CD4-positive, alpha-beta memory T cell (primary cell): ENCODE data around the gene TACC2. TPM values are rescaled to one million over a fixed set of nuclear protein-coding genes. Genes with fewer than 3 reads are reported as not detected.

Experiments
- CTCF ChIA-PET: fragments of 350-600 bp; sonication (Branson Sonifier 250); formaldehyde crosslinking; loops from one replicate; lab custom pipeline; 2021; ENCODE audit warnings: inconsistent platforms; ENCODE audit not compliant: partially characterized antibody; lab: Charles Lee
- POLR2A ChIA-PET: fragments of 350-600 bp; sonication (Branson Sonifier 250); formaldehyde crosslinking; loops from one replicate; lab custom pipeline; 2021; ENCODE audit not compliant: partially characterized antibody; lab: Charles Lee
- DNase-seq, 5 donors: peaks; one replicate each; pipeline versions ENCODE4 v3.0.0 to v3.0.0-alpha.2; 2020 to 2022; ENCODE audit warnings: mixed read lengths in 1 of 5
- H3K27ac ChIP-seq: one replicate; pipeline ENCODE4 v1.7.0; 2013; ENCODE audit warnings: low read depth, low read length
- H3K27me3 ChIP-seq: 2 replicates; pipeline ENCODE4 v1.7.0; 2013; ENCODE audit warnings: mild to moderate bottlenecking, low read length, moderate library complexity; ENCODE audit not compliant: insufficient read depth
- H3K36me3 ChIP-seq: 2 replicates; pipeline ENCODE4 v1.7.0; 2013; ENCODE audit warnings: mild to moderate bottlenecking, low read length, moderate library complexity; ENCODE audit not compliant: insufficient read depth
- H3K4me1 ChIP-seq: 2 replicates; pipeline ENCODE4 v1.7.0; 2013; ENCODE audit warnings: mild to moderate bottlenecking, low read length, moderate library complexity; ENCODE audit not compliant: insufficient read depth
- H3K4me3 ChIP-seq, 2 donors: one replicate each; pipeline ENCODE4 v1.7.0; 2013; ENCODE audit warnings: low read length in 2 of 2, mild to moderate bottlenecking in 1 of 2
- H3K9me3 ChIP-seq, 2 donors: one replicate each; pipeline ENCODE4 v1.7.0; 2013; ENCODE audit warnings: low read length in 2 of 2, control low read depth in 1 of 2; ENCODE audit not compliant: control insufficient read depth in 1 of 2
- H3K27ac Mint-ChIP-seq, 7 donors: one replicate each; pipeline ENCODE4 v1.8.0; 2020 to 2021; ENCODE audit warnings: mixed read lengths in 7 of 7, mild to moderate bottlenecking in 6 of 7, inconsistent platforms in 3 of 7, moderate library complexity in 3 of 7
- H3K27me3 Mint-ChIP-seq, 2 donors: one replicate each; pipeline ENCODE4 v1.8.0; 2020 to 2021; ENCODE audit warnings: mixed read lengths in 2 of 2
- H3K36me3 Mint-ChIP-seq, 2 donors: one replicate each; pipeline ENCODE4 v1.8.0; 2020 to 2021; ENCODE audit warnings: mixed read lengths in 2 of 2, inconsistent platforms in 1 of 2, mild to moderate bottlenecking in 1 of 2
- H3K4me1 Mint-ChIP-seq, 4 donors: one replicate each; pipeline ENCODE4 v1.8.0; 2020 to 2021; ENCODE audit warnings: mixed read lengths in 4 of 4, mild to moderate bottlenecking in 1 of 4
- H3K4me3 Mint-ChIP-seq, 8 donors: one replicate each; pipeline ENCODE4 v1.8.0; 2020 to 2021; ENCODE audit warnings: mixed read lengths in 8 of 8, mild to moderate bottlenecking in 7 of 8, moderate library complexity in 6 of 8, inconsistent platforms in 3 of 8
- H3K9me3 Mint-ChIP-seq, 8 donors: one replicate each; pipeline ENCODE4 v1.8.0; 2020 to 2021; ENCODE audit warnings: mixed read lengths in 8 of 8, mild to moderate bottlenecking in 5 of 8, inconsistent platforms in 3 of 8, moderate library complexity in 1 of 8
- intact Hi-C: fragments of 100-400 bp; cut with micrococcal nuclease; formaldehyde crosslinking; loops from one replicate; pipeline ENCODE4 v1.15.1; 2023
- polyA plus RNA-seq, 2 donors: library from polyadenylated mRNA; unstranded; fragments of 300-500 nt; fragmentation: Illumina TruSeq; gene quantifications; one replicate each; pipeline ENCODE4 v1.2.3, GENCODE V29; 2021
- total RNA-seq, 2 experiments: library from RNA; stranded (reverse); gene quantifications; one replicate each; pipeline ENCODE4 v1.2.3, GENCODE V29; 2021

The TACC2 gene
- total and polyA plus RNA-seq, 4 experiments from 2014 or later = not detected

GRCh38 chr10:122190176-122190943, 201.4 kb downstream of the TACC2 start:
- H3K27me3 ChIP-seq = no peaks in the 10 kb centered on the region
- no peaks in the 10 kb centered on the region for H3K4me1 ChIP-seq
- no peak overlapping the region for H3K4me3 ChIP-seq
- Mint-ChIP-seq H3K27me3 (peaks cover 3 to 10% of the 10 kb centered on the region in 2 donors), H3K4me3 (no peak overlapping the region), H3K36me3 (no peaks in the 10 kb centered on the region), H3K27ac (no peak overlapping the region), H3K4me1 (no peaks in the 10 kb centered on the region), H3K9me3 (no peaks in the 10 kb centered on the region)
- H3K27ac ChIP-seq = no peak overlapping the region
- H3K36me3 ChIP-seq = no peaks in the 10 kb centered on the region
- intact Hi-C loops = no loop called here
- DNase-seq = no peak
- CTCF ChIA-PET = no interaction called here
- POLR2A ChIA-PET = no interaction called here
- H3K9me3 ChIP-seq = no peaks in the 10 kb centered on the region

- H3K4me3 Mint-ChIP-seq = no peak overlapping the region
- CTCF ChIA-PET = no interaction called here
- intact Hi-C loops = no loop called here
Measured at GRCh38 chr10:122191936-122192541, 203.1 kb downstream of the TACC2 start.

GRCh38 chr10:122194251-122194650, 205.3 kb downstream of the TACC2 start:
- Mint-ChIP-seq H3K9me3 (no peaks in the 10 kb centered on the region), H3K27ac (no peak overlapping the region), H3K36me3 (no peaks in the 10 kb centered on the region), H3K27me3 (peaks cover 6 to 10% of the 10 kb centered on the region in 2 donors), H3K4me3 (no peak overlapping the region), H3K4me1 (no peaks in the 10 kb centered on the region)
- H3K27ac ChIP-seq = no peak overlapping the region
- no peak overlapping the region for H3K4me3 ChIP-seq
- no peaks in the 10 kb centered on the region for H3K27me3 ChIP-seq
- no peak for DNase-seq
- ChIA-PET CTCF (no interaction called here), POLR2A (no interaction called here)
- H3K4me1 ChIP-seq = no peaks in the 10 kb centered on the region
- no peaks in the 10 kb centered on the region for H3K36me3 ChIP-seq
- intact Hi-C loops = no loop called here
- H3K9me3 ChIP-seq = no peaks in the 10 kb centered on the region

More at GRCh38 chr10:122191936-122192541, 203.1 kb downstream of the TACC2 start:
- no peak overlapping the region for H3K27ac ChIP-seq
- Mint-ChIP-seq H3K4me1 (no peaks in the 10 kb centered on the region), H3K27me3 (peaks cover 6 to 10% of the 10 kb centered on the region in 2 donors), H3K36me3 (no peaks in the 10 kb centered on the region), H3K9me3 (no peaks in the 10 kb centered on the region), H3K27ac (no peak overlapping the region)
- no peak overlapping the region for H3K4me3 ChIP-seq
- POLR2A ChIA-PET = no interaction called here
- H3K4me1 ChIP-seq = no peaks in the 10 kb centered on the region
- no peak for DNase-seq
- H3K36me3 ChIP-seq = no peaks in the 10 kb centered on the region
- no peaks in the 10 kb centered on the region for H3K27me3 ChIP-seq
- H3K9me3 ChIP-seq = no peaks in the 10 kb centered on the region

DNA sequence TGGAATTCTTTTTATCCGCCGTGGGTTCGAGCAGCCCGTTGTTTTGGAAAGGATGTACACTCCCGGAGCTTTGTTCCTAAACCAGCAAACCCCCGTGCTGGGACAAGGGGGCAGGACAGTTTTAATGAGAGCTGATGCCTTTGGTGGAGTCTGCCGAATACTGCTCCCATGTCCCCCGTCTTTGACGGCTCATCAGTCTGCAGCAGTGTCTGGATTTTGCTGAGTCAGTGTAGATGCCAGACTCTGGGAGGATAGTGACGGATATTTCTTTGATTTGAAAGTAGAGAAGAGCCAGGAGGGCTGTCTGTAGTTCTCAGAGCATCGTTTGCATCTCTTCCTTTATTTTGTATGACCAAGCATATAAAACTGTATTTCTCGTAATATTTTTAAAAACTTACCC, 207.3 kb downstream of the TACC2 start:
- no peak for DNase-seq
- Mint-ChIP-seq H3K4me3 (no peak overlapping the region), H3K9me3 (no peaks in the 10 kb centered on the region), H3K27me3 (peaks cover 4 to 6% of the 10 kb centered on the region in 2 donors), H3K36me3 (no peaks in the 10 kb centered on the region), H3K4me1 (no peaks in the 10 kb centered on the region), H3K27ac (no peak overlapping the region)
- Histone ChIP-seq H3K27ac (no peak overlapping the region), H3K36me3 (no peaks in the 10 kb centered on the region), H3K4me3 (no peak overlapping the region), H3K27me3 (no peaks in the 10 kb centered on the region), H3K9me3 (no peaks in the 10 kb centered on the region), H3K4me1 (no peaks in the 10 kb centered on the region)
- ChIA-PET POLR2A (no interaction called here), CTCF (interaction anchor here (0.7 kb wide), 1 partner anchor 11 kb away, joined by 3 read pairs; no protein-coding TSS in a partner anchor)
- intact Hi-C loops = no loop called here

GRCh38 chr10:122197611-122198222, 208.8 kb downstream of the TACC2 start:
- H3K9me3 ChIP-seq = no peaks in the 10 kb centered on the region
- Mint-ChIP-seq H3K27me3 (peaks cover 2 to 5% of the 10 kb centered on the region in 2 donors), H3K9me3 (no peaks in the 10 kb centered on the region), H3K36me3 (no peaks in the 10 kb centered on the region), H3K4me1 (no peaks in the 10 kb centered on the region), H3K4me3 (no peak overlapping the region), H3K27ac (no peak overlapping the region)
- H3K27ac ChIP-seq = no peak overlapping the region
- CTCF ChIA-PET = no interaction called here
- intact Hi-C loops = no loop called here
- H3K27me3 ChIP-seq = no peaks in the 10 kb centered on the region
- H3K4me3 ChIP-seq = no peak overlapping the region
- DNase-seq = no peak
- H3K36me3 ChIP-seq = no peaks in the 10 kb centered on the region
- POLR2A ChIA-PET = no interaction called here
- no peaks in the 10 kb centered on the region for H3K4me1 ChIP-seq

DNA sequence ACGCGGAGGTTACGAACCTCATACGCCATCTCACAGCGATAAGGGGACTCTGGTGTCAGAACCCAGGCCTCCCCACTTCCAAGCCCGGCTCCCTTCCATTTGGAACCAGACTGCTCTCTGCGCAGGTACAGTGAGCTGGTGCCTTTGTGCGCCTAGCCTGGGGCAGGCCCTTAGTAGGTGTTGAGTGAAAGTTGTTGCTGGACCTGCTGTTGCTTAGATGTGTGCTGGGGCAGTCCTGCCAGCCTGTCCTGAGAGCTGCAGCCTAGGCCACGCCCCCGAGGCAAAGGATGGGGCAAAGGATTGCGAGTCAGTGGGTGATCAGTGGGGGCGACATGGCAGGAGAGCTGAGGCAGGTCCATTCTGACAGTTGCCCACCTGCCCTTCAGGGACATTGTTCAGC, 209.7 kb downstream of the TACC2 start:
- Mint-ChIP-seq H3K4me1 (no peaks in the 10 kb centered on the region), H3K4me3 (no peak overlapping the region), H3K27ac (no peak overlapping the region), H3K9me3 (no peaks in the 10 kb centered on the region), H3K27me3 (peaks cover 2 to 4% of the 10 kb centered on the region in 2 donors), H3K36me3 (no peaks in the 10 kb centered on the region)
- no peak for DNase-seq
- Histone ChIP-seq H3K9me3 (no peaks in the 10 kb centered on the region), H3K36me3 (no peaks in the 10 kb centered on the region), H3K4me1 (no peaks in the 10 kb centered on the region), H3K4me3 (no peak overlapping the region), H3K27me3 (no peaks in the 10 kb centered on the region), H3K27ac (no peak overlapping the region)
- ChIA-PET CTCF (no interaction called here), POLR2A (no interaction called here)
- intact Hi-C loops = no loop called here

- H3K27ac Mint-ChIP-seq = no peak overlapping the region
- no peaks in the 10 kb centered on the region for H3K4me1 ChIP-seq
Measured at GRCh38 chr10:122199070-122199469, 210.1 kb downstream of the TACC2 start.

More at GRCh38 chr10:122199070-122199469, 210.1 kb downstream of the TACC2 start:
- intact Hi-C loops = no loop called here
- Histone ChIP-seq H3K4me3 (no peak overlapping the region), H3K9me3 (no peaks in the 10 kb centered on the region), H3K27ac (no peak overlapping the region), H3K36me3 (no peaks in the 10 kb centered on the region), H3K27me3 (no peaks in the 10 kb centered on the region)
- CTCF ChIA-PET = no interaction called here
- no peaks in the 10 kb centered on the region for H3K4me1 Mint-ChIP-seq
- no peak for DNase-seq
- no peak overlapping the region for H3K4me3 Mint-ChIP-seq
- H3K27me3 Mint-ChIP-seq = peaks cover 2 to 4% of the 10 kb centered on the region in 2 donors
- POLR2A ChIA-PET = no interaction called here
- H3K36me3 Mint-ChIP-seq = no peaks in the 10 kb centered on the region
- no peaks in the 10 kb centered on the region for H3K9me3 Mint-ChIP-seq
